ENCODE measurements around the gene DOC2B.
"Not testable (repeated sequence)": the region's sequence is repeated elsewhere in the genome, so short reads cannot be mapped to it uniquely, and the experiment has no call there.

DNA sequence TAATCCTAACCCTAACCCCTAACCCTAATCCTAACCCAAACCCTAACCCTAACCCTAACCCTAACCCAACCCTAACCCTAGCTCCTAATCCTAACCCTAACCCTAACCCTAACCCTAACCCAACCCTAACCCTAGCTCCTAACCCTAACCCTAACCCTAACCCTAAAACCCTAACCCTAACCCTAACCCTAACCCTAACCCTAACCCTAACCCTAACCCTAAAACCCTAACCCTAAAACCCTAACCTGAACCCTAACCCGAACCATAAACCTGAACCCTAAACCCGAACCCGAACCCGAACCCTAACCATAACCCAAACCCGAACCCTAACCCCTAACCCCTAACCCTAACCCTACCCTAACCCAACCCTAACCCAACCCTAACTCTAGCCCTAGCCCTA lies 68.3 kb downstream of the DOC2B start:
- not testable (repeated sequence) for TF ChIP-seq MXI1 (conservative IDR thresholded peaks at IDR 0.05; ENCODE audit: poor library complexity, severe bottlenecking); POLR2AphosphoS5 (IDR thresholded peaks at IDR 0.05); EZH2 (IDR thresholded peaks at IDR 0.05; ENCODE audit: borderline replicate concordance, insufficient read depth, low read length, poor library complexity, severe bottlenecking); SMC3 (conservative IDR thresholded peaks at IDR 0.05; ENCODE audit: poor library complexity); EP300 (conservative IDR thresholded peaks at IDR 0.05; ENCODE audit: poor library complexity, severe bottlenecking); TAF1 (IDR thresholded peaks at IDR 0.05; ENCODE audit: low read depth); RAD21 (conservative IDR thresholded peaks at IDR 0.05)
- TF ChIP-seq, protein P1, sequence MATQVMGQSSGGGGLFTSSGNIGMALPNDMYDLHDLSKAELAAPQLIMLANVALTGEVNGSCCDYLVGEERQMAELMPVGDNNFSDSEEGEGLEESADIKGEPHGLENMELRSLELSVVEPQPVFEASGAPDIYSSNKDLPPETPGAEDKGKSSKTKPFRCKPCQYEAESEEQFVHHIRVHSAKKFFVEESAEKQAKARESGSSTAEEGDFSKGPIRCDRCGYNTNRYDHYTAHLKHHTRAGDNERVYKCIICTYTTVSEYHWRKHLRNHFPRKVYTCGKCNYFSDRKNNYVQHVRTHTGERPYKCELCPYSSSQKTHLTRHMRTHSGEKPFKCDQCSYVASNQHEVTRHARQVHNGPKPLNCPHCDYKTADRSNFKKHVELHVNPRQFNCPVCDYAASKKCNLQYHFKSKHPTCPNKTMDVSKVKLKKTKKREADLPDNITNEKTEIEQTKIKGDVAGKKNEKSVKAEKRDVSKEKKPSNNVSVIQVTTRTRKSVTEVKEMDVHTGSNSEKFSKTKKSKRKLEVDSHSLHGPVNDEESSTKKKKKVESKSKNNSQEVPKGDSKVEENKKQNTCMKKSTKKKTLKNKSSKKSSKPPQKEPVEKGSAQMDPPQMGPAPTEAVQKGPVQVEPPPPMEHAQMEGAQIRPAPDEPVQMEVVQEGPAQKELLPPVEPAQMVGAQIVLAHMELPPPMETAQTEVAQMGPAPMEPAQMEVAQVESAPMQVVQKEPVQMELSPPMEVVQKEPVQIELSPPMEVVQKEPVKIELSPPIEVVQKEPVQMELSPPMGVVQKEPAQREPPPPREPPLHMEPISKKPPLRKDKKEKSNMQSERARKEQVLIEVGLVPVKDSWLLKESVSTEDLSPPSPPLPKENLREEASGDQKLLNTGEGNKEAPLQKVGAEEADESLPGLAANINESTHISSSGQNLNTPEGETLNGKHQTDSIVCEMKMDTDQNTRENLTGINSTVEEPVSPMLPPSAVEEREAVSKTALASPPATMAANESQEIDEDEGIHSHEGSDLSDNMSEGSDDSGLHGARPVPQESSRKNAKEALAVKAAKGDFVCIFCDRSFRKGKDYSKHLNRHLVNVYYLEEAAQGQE (IDR thresholded peaks at IDR 0.05; ENCODE audit: borderline replicate concordance): not testable (repeated sequence)
- TF ChIP-seq, protein P2, sequence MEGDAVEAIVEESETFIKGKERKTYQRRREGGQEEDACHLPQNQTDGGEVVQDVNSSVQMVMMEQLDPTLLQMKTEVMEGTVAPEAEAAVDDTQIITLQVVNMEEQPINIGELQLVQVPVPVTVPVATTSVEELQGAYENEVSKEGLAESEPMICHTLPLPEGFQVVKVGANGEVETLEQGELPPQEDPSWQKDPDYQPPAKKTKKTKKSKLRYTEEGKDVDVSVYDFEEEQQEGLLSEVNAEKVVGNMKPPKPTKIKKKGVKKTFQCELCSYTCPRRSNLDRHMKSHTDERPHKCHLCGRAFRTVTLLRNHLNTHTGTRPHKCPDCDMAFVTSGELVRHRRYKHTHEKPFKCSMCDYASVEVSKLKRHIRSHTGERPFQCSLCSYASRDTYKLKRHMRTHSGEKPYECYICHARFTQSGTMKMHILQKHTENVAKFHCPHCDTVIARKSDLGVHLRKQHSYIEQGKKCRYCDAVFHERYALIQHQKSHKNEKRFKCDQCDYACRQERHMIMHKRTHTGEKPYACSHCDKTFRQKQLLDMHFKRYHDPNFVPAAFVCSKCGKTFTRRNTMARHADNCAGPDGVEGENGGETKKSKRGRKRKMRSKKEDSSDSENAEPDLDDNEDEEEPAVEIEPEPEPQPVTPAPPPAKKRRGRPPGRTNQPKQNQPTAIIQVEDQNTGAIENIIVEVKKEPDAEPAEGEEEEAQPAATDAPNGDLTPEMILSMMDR (IDR thresholded peaks at IDR 0.05; ENCODE audit: poor library complexity, severe bottlenecking): not testable (repeated sequence)

All from neural cell (in vitro differentiated cells).